Esophagus (tissue), 2 donors: ENCODE data around the gene SEC16A. TPM values are rescaled to one million over a fixed set of nuclear protein-coding genes. Genes with fewer than 3 reads are reported as not detected.

ENCODE experiments used
- H3K27ac ChIP-seq, 2 donors: one replicate each; pipeline ENCODE4 v1.5.1; 2013; ENCODE audit warnings: low read depth in 2 of 2, mild to moderate bottlenecking in 2 of 2, inconsistent platforms in 1 of 2, low read length in 1 of 2, moderate library complexity in 1 of 2
- H3K27me3 ChIP-seq, 2 donors: one replicate each; pipeline ENCODE4 v1.6.1; 2013; ENCODE audit warnings: low read length in 2 of 2, control low read depth in 1 of 2, mild to moderate bottlenecking in 1 of 2; ENCODE audit not compliant: insufficient read depth in 2 of 2, control insufficient read depth in 1 of 2
- H3K36me3 ChIP-seq, 2 donors: one replicate each; pipeline ENCODE4 v1.6.1; 2013; ENCODE audit warnings: low read length in 1 of 2; ENCODE audit not compliant: control insufficient read depth in 2 of 2, insufficient read depth in 2 of 2
- H3K4me1 ChIP-seq, 2 donors: one replicate each; pipeline ENCODE4 v1.6.1; 2013; ENCODE audit warnings: low read length in 1 of 2; ENCODE audit not compliant: control insufficient read depth in 2 of 2, insufficient read depth in 2 of 2
- H3K4me3 ChIP-seq, 2 donors: one replicate each; pipeline ENCODE4 v1.5.1; 2013; ENCODE audit warnings: low read length in 2 of 2, mild to moderate bottlenecking in 2 of 2, low read depth in 1 of 2, moderate library complexity in 1 of 2
- H3K9me3 ChIP-seq, 2 donors: one replicate each; pipeline ENCODE4 v1.6.1; 2013; ENCODE audit warnings: mild to moderate bottlenecking in 2 of 2, low read depth in 1 of 2, low read length in 1 of 2, moderate library complexity in 1 of 2; ENCODE audit not compliant: control insufficient read depth in 2 of 2, insufficient read depth in 1 of 2
- WGBS, 2 donors: extraction: QIAGEN DNeasy Blood & Tissue Kit; methylation state at CpG; one replicate each; pipeline ENCODE4 v1.1.7; 2013; 5-methylcytosine and 5-hydroxymethylcytosine counted together
- polyA plus RNA-seq, 2 donors: library from polyadenylated mRNA; stranded (reverse); fragments of 200-250 nt; gene quantifications; one replicate each; pipeline ENCODE4 v1.2.3, GENCODE V29; 2013
- donor health status: healthy with polysubstance abuse.
- donor health status: Bipolar disorder and iron deficiency.

Gene SEC16A
- polyA plus RNA-seq, 2 donors, result 24.3 to 32.9 TPM

DNA sequence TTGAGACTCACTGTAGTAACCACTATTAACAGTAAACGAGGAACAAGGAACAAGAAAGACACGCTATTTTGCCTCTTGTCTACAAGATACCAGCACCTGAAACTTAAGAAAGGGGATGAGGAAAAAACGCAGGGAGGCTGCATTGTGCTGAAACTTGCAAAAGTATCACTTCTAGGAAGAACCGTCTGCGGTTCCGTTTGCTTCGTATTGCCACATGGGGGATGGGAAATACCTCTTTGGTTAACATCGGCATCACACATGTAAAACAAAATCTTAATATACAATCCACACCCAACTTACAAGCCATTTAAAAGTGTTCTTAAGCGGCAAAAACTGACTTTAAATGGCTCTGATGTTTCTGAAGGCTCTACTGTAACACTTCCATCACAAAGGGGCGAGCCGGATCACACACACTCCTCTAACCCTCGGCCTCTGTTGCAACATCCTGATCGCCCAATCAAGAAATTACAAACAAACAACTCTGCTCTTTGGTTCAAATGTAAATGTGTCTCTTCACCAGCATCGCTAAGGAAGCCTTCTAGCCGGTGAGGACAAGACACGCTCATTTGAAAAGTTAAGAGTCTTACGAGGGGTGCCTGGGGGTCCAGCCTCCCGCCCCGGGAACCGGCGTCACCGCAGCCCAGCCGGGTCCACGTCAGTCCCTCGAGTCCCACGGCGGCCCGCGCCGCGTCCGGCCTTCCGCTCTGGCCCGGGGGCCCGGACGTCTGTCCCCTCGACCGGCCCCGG lies 621 bp downstream of the SEC16A start:
- H3K9me3 ChIP-seq, result no peaks in the 10 kb centered on the region
- peaks cover 11 to 16% of the 10 kb centered on the region in 2 donors for H3K4me1 ChIP-seq
- peaks cover 0 to 7% of the 10 kb centered on the region in 2 donors for H3K36me3 ChIP-seq
- peak overlapping the region; percentile 80 to 87 for H3K4me3 ChIP-seq
- H3K27ac ChIP-seq, result peak overlapping the region; percentile 99 to 100
- WGBS, 2 donors, result 0% methylated on average over 25 to 39 of the region's 39 CpGs
- no peaks in the 10 kb centered on the region for H3K27me3 ChIP-seq

DNA sequence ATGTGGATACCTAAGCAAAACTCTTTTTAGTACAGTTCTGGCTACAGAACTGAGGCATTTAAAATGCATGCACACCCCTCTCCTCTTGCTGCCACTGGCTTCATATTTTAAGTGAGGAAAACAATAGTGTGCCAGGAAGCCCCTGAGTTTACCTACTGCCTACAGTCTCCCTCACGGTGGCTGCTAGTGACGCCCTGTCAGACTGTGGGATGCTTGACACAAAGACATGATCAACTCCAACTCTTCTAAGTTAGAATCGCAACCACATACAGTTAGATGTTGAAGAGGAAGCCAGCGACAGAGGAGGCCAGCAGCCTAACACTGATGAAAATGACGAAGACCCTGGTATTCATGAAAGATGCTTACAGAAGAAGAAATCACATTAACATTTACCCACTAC lies 1.3 kb downstream of the SEC16A start:
- 44 to 45% methylated on average over 5 of the region's 5 CpGs for WGBS, 2 donors
- Histone ChIP-seq H3K4me1 (peaks cover 11 to 16% of the 10 kb centered on the region in 2 donors), H3K9me3 (no peaks in the 10 kb centered on the region), H3K4me3 (peak overlapping the region in 1 of 2 donors; percentile 87), H3K27me3 (no peaks in the 10 kb centered on the region), H3K36me3 (peaks cover 5 to 13% of the 10 kb centered on the region in 2 donors), H3K27ac (no peak overlapping the region)

DNA sequence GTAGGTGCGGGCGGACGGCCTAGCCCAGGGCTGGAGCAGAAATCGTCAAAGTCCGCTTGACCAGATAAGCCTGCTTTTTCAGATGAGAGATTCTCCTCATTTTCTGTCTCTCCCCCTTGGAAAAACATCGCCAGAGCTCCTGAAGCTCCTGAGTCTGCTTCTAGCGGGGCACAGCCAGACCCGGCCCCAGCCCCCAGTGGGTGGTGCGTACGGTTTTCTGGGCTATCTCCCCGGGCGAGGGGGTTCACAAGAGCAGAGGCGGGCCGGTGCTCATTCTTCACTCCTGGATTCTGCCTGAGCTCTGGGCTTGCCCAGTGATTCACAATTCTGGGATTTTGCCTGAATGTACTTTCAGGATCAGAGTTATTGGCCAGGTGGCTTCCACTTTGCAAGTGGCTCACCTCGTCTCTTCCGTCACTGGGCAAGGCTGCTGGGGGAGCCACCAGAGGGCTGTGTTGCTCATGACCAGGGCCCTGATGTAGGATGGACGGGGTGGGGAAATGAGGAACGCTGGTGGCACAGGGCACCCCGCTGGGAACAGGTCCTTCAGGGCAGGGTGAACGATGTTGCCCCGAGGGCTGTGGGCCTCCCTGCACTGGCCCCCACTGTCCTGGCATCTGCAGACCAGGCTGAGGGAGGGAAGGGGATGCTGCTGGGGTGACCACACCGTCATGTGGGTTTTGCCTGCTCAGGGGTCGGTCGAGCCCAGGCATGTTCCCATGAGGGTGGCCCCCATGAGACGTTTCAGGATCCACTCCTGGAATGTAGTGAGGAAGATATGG lies 6.3 kb downstream of the SEC16A start:
- Histone ChIP-seq H3K27me3 (no peaks in the 10 kb centered on the region), H3K27ac (no peak overlapping the region), H3K4me3 (no peak overlapping the region), H3K9me3 (no peaks in the 10 kb centered on the region), H3K36me3 (peaks cover 18 to 53% of the 10 kb centered on the region in 2 donors), H3K4me1 (peaks cover 0 to 2% of the 10 kb centered on the region in 2 donors)
- WGBS, 2 donors, result 87% methylated on average over 25 of the region's 25 CpGs

DNA sequence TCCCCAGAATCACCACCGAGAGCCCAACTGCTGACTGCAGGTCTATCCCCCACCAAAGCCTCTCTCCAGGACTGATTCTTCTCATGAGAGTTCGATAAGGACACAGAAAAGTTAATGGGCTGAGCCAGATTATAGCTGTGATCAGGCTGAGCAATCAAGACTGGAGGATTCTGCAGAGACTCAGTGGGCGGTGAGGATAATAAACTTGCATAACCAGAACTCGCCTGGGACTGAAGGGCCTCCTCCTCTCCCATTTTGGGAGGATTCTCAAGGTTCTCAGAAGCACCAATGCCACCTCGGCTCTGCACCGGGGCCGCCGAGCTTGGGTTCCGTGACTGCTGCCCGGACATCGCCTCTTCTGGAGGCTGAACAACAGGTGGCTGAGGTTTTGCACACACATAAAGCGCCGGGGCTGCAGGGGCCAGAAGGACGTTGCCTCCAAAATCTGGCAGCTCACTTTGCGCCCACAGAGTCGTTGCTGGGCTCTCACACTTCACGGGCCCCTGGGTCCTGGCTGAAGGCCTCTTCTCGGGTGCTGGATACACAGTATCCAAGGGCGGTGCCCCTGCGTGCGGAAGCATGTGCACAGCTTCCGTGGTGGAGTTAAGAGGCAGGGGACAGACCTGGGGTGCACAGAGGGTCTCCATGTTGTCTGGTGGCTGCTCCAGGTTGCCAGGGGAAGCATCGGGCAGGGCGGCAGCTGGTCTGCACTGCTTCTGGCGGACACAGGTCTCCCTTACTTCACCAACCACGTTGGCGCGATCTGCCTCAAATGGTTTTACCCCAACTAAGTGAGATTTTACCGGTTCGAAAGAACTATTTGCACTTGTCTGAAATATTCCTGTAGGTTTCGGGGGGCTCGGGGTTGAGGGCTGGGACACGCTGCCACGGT lies 7.6 kb downstream of the SEC16A start:
- Histone ChIP-seq H3K4me1 (no peaks in the 10 kb centered on the region), H3K36me3 (peaks cover 19 to 62% of the 10 kb centered on the region in 2 donors), H3K27me3 (no peaks in the 10 kb centered on the region), H3K27ac (no peak overlapping the region), H3K9me3 (no peaks in the 10 kb centered on the region), H3K4me3 (no peak overlapping the region)
- 91% methylated on average over 34 of the region's 34 CpGs for WGBS, 2 donors

DNA sequence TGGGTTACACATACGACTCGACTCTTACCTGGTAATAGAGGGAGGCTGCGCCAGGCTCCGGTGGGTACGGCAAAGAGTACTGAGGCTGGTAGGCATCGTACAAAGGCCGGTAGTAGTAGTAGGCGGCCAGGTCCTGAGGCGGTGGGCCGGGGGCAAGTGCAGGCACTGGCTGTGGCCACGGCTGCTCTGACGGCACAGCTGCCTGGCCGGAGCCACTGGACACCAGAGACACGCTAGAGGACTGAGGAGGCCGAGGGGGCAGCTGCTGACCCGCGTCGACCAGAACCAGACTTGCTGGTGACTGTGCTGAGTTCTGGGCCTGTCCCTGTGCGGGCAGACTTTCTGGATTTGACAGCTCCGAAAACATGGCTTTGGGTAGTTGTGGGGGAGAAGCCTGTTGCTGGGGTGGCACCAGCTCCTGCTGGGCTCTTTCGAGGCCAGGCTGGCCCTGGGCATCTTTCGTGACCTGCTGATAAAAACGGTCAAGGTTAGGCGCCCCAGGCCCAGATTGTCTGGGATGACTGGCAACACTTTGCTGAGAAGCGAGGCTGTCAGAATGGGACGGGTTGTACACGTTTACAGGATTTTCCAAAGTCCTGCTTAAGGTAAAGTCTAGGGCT lies 8.7 kb downstream of the SEC16A start:
- Histone ChIP-seq H3K27me3 (no peaks in the 10 kb centered on the region), H3K36me3 (peaks cover 23 to 70% of the 10 kb centered on the region in 2 donors), H3K4me3 (no peak overlapping the region), H3K9me3 (no peaks in the 10 kb centered on the region), H3K4me1 (no peaks in the 10 kb centered on the region), H3K27ac (no peak overlapping the region)
- 92 to 95% methylated on average over 27 of the region's 27 CpGs for WGBS, 2 donors

DNA sequence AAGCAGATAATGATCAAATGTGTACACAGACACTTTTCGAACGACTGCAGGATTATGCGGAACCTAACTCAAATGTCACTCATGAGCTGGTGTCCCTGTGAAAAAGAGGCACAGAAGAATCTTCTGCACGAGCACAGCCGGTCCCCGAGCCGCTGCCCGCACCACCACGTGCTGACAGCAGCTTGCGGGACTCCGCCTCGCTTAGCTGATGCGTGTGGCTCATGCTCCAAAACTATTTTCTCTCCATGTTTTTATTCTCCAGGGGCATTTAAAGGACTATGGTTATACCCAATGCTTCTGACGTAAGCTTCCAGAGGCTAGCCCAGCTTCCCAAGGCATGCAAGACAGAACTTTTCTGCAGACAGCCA lies 9.5 kb downstream of the SEC16A start:
- H3K4me3 ChIP-seq, result no peak overlapping the region
- H3K27ac ChIP-seq, result no peak overlapping the region
- no peaks in the 10 kb centered on the region for H3K4me1 ChIP-seq
- no peaks in the 10 kb centered on the region for H3K9me3 ChIP-seq
- H3K27me3 ChIP-seq, result no peaks in the 10 kb centered on the region
- WGBS, 2 donors, result 92% methylated on average over 14 of the region's 14 CpGs
- peaks cover 23 to 72% of the 10 kb centered on the region in 2 donors for H3K36me3 ChIP-seq

DNA sequence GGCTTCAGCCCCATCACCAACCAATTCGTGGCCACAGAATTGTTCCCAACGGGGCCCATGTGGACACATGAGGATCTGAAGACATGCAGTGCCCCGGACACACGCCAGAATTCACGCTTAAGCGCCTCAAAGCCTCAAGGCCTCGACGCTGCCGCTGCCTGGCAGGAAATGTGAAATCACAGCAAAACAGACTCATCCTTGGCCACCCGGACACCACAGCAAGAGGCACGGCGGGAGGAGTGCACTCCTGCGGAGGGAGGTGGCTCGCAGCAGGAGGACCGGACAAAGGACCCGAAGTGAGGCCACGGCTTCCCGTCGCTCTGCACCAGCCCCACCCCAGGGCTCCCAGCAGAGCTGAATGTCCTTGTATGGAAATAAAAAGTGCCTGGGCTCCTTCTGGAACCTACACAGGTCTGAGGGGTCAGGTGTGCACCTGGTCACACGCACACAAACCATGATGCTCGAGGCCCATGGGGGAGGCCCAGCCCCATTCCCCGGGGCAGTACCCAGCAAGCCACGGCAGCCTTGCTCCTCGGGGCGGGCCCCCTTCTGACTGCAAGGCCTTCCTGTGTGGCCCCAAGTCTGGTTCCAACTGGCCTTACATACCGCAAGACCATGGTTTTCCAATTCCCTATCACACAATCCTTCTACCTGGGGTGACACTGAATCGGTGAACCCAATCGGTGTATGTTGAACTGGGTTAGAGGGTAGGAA lies 10.0 kb downstream of the SEC16A start:
- Histone ChIP-seq H3K9me3 (no peaks in the 10 kb centered on the region), H3K27ac (no peak overlapping the region), H3K36me3 (peaks cover 23 to 74% of the 10 kb centered on the region in 2 donors), H3K4me1 (no peaks in the 10 kb centered on the region), H3K4me3 (no peak overlapping the region), H3K27me3 (no peaks in the 10 kb centered on the region)
- WGBS, 2 donors, result 88 to 91% methylated on average over 28 of the region's 28 CpGs

DNA sequence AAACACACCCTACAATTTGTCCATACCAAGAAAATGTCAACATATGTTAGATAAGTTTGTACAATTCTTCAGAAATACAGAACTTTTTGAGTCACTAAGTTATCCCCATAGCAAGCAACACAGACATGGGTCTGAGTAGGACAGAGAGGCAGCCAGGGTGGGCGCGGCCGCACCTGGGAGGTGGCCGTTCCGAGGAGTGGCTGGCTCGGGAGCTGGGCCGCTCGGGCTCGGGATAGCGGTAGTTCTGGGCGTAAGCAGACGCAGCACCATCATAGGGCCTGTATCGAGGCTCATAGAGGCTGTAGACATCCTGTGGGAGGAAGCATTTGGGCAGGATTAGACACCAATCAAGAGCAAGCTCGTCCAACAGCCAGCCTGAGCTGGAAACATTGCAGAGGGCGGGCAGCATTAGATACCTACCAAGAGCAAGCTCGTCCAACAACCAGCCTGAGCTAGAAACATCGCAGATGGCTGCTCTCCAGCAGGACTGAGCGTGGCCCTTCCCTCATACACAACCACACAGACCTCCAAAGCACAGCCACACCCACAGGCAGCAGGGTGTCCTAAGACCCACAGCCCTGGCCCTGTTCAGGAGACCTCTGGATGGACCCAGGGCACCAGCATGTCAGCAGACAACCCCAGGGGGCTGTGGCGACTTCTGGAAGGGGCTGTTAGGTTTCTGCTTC lies 10.9 kb downstream of the SEC16A start:
- no peaks in the 10 kb centered on the region for H3K27me3 ChIP-seq
- no peak overlapping the region for H3K27ac ChIP-seq
- WGBS, 2 donors, result 90 to 94% methylated on average over 19 of the region's 19 CpGs
- no peaks in the 10 kb centered on the region for H3K4me1 ChIP-seq
- H3K9me3 ChIP-seq, result no peaks in the 10 kb centered on the region
- H3K36me3 ChIP-seq, result peaks cover 24 to 72% of the 10 kb centered on the region in 2 donors
- no peak overlapping the region for H3K4me3 ChIP-seq
